HCT116 (cell line): Measurements from ENCODE around the gene WDR44. TPM values are rescaled to one million over a fixed set of nuclear protein-coding genes. Genes with fewer than 3 reads are reported as not detected.

ENCODE experiments used
- ATAC-seq: fragments of 200-7000 bp; cut with Tn5 transposase; 2 replicates; pipeline ENCODE4 v1.9.1; 2020; ENCODE audit warnings: mild to moderate bottlenecking, moderate library complexity
- BruUV-seq: library from RNA; stranded (reverse); fragments of 400-500 nt; replicated peaks from 2 replicates; lab custom pipeline; 2021; lab: Mats Ljungman, UMichigan
- CTCF ChIA-PET: fragments of 300-600 bp; sonication (Branson Sonifier 250); formaldehyde crosslinking; loops from one replicate; lab custom pipeline; 2021; ENCODE audit warnings: antibody characterized with exemption; lab: Charles Lee
- POLR2A ChIA-PET: fragments of 300-600, 350-600 bp; sonication (Branson Sonifier 250); formaldehyde crosslinking; loops from one replicate; lab custom pipeline; 2021; ENCODE audit warnings: antibody characterized with exemption; lab: Charles Lee
- RAD21 ChIA-PET, 2 experiments: fragments of 300-600 bp; sonication (Branson Sonifier 250); formaldehyde crosslinking; loops; one replicate each; lab custom pipeline; 2023; ENCODE audit warnings: low total read pairs in 2 of 2; ENCODE audit not compliant: uncharacterized antibody in 2 of 2, unreplicated experiment in 2 of 2, low non-redundant PET in 1 of 2; lab: Charles Lee
- DNase-seq: peaks from one replicate; pipeline ENCODE4 v3.0.0-alpha.2; 2010; ENCODE audit warnings: low read depth, low spot score
- H2AFZ ChIP-seq: fragments of 200-600 bp; shearing (Covaris generic), sonication (generic); 2 replicates; pipeline ENCODE4 v1.6.1; 2017; ENCODE audit warnings: low read depth, mixed run types, mixed read lengths, antibody characterized with exemption, low read length; ENCODE audit not compliant: poor library complexity, severe bottlenecking
- H3K27ac ChIP-seq: 2 replicates; pipeline ENCODE4 v1.5.1; 2012; ENCODE audit warnings: low read depth, low read length
- H3K27me3 ChIP-seq: fragments of 200-600 bp; sonication (generic); 2 replicates; pipeline ENCODE4 v1.6.1; 2016; ENCODE audit warnings: mixed run types, low read length, mixed read lengths; ENCODE audit not compliant: insufficient read depth
- H3K36me3 ChIP-seq, 2 experiments: fragments of 200-500 bp in 1 of 2; fragments of 200-600 bp in 1 of 2; sonication (Bioruptor generic) in 1 of 2; sonication (generic) in 1 of 2; 2 replicates each; pipeline versions ENCODE4 v1.5.1 to v1.6.1; 2014 to 2016; ENCODE audit warnings: low read length in 2 of 2, inconsistent platforms in 1 of 2, mixed read lengths in 1 of 2, mixed run types in 1 of 2; ENCODE audit not compliant: insufficient read depth in 2 of 2, control insufficient read depth in 1 of 2
- H3K4me1 ChIP-seq, 2 experiments: fragments of 200-600 bp in 1 of 2; sonication (generic) in 1 of 2; 2 replicates each; pipeline versions ENCODE4 v1.5.1 to v1.6.1; 2012 to 2017; ENCODE audit warnings: low read length in 2 of 2, inconsistent platforms in 1 of 2, mild to moderate bottlenecking in 1 of 2, mixed read lengths in 1 of 2, mixed run types in 1 of 2, moderate library complexity in 1 of 2; ENCODE audit not compliant: insufficient read depth in 2 of 2, control insufficient read depth in 1 of 2
- H3K4me2 ChIP-seq: fragments of 200-600 bp; sonication (generic); 2 replicates; pipeline ENCODE4 v1.6.1; 2017; ENCODE audit warnings: mixed run types, low read length, mixed read lengths
- H3K4me3 ChIP-seq, 2 experiments: fragments of 200-600 bp in 1 of 2; sonication (generic) in 1 of 2; replicated peaks in 1 of 2; 2 replicates each; pipeline ENCODE4 v1.5.1; 2011 to 2016; ENCODE audit warnings: low read length in 2 of 2, control low read depth in 1 of 2, low read depth in 1 of 2, mild to moderate bottlenecking in 1 of 2, mixed read lengths in 1 of 2, mixed run types in 1 of 2
- H3K79me2 ChIP-seq: fragments of 200-600 bp; sonication (generic); 2 replicates; pipeline ENCODE4 v1.6.1; 2017; ENCODE audit warnings: mild to moderate bottlenecking, mixed run types, low read length, moderate library complexity, mixed read lengths; ENCODE audit not compliant: insufficient read depth
- H3K9ac ChIP-seq: fragments of 200-600 bp; sonication (generic); 2 replicates; pipeline ENCODE4 v1.6.1; 2016; ENCODE audit warnings: low read length, mixed read lengths
- H3K9me2 ChIP-seq: fragments of 200-600 bp; sonication (generic), shearing (Covaris generic); 2 replicates; pipeline ENCODE4 v1.6.1; 2017; ENCODE audit warnings: mixed run types, mild to moderate bottlenecking, moderate library complexity; ENCODE audit not compliant: insufficient read depth
- H3K9me3 ChIP-seq, 2 experiments: fragments of 200-500 bp in 1 of 2; fragments of 200-600 bp in 1 of 2; sonication (Bioruptor generic) in 1 of 2; sonication (generic) in 1 of 2; 2 replicates each; pipeline ENCODE4 v1.6.1; 2014 to 2017; ENCODE audit warnings: low read length in 2 of 2, mixed read lengths in 2 of 2, inconsistent platforms in 1 of 2, low read depth in 1 of 2, mild to moderate bottlenecking in 1 of 2, mixed run types in 1 of 2, moderate library complexity in 1 of 2; ENCODE audit not compliant: control insufficient read depth in 1 of 2, insufficient read depth in 1 of 2
- H4K20me1 ChIP-seq: fragments of 200-600 bp; sonication (generic), shearing (Covaris generic); 2 replicates; pipeline ENCODE4 v1.6.1; 2017; ENCODE audit warnings: mixed run types, mild to moderate bottlenecking, moderate library complexity; ENCODE audit not compliant: insufficient read depth
- CEBPB ChIP-seq: IDR thresholded peaks from 2 replicates; pipeline ENCODE4 v1.6.1; 2012; ENCODE audit warnings: low read depth
- EGR1 ChIP-seq: IDR thresholded peaks from 2 replicates; pipeline ENCODE4 v1.6.1; 2012; ENCODE audit warnings: low read depth
- ELF1 ChIP-seq: IDR thresholded peaks from 2 replicates; pipeline ENCODE4 v1.6.1; 2012; ENCODE audit warnings: low read depth, borderline replicate concordance
- EZH2 ChIP-seq: fragments of 200-600 bp; sonication (generic); IDR thresholded peaks from 2 replicates; pipeline ENCODE4 v1.6.1; 2017; ENCODE audit warnings: antibody characterized with exemption, mixed run types
- EZH2phosphoT487 ChIP-seq: fragments of 200-600 bp; IDR thresholded peaks from 2 replicates; pipeline ENCODE4 v1.6.1; 2018; ENCODE audit warnings: antibody characterized with exemption, borderline replicate concordance
- FOSL1 ChIP-seq: IDR thresholded peaks from 2 replicates; pipeline ENCODE4 v1.6.1; 2012; ENCODE audit warnings: low read depth
- JUND ChIP-seq: IDR thresholded peaks from 2 replicates; pipeline ENCODE4 v1.6.1; 2012
- POLR2A ChIP-seq: IDR thresholded peaks from 2 replicates; pipeline ENCODE4 v1.7.0; 2011; ENCODE audit warnings: borderline replicate concordance; ENCODE audit not compliant: insufficient read depth, insufficient read length; ENCODE audit errors: extremely low read depth
- SP1 ChIP-seq: IDR thresholded peaks from 2 replicates; pipeline ENCODE4 v1.6.1; 2012; ENCODE audit warnings: low read depth
- SRF ChIP-seq: IDR thresholded peaks from 2 replicates; pipeline ENCODE4 v1.6.1; 2012; ENCODE audit warnings: low read depth
- TCF7L2 ChIP-seq: IDR thresholded peaks from 2 replicates; pipeline ENCODE4 v1.7.0; 2011; ENCODE audit warnings: borderline replicate concordance, inconsistent platforms; ENCODE audit not compliant: insufficient read depth, insufficient read length; ENCODE audit errors: extremely low read depth
- ZFX ChIP-seq: fragments of 450-650 bp; IDR thresholded peaks from 2 replicates; pipeline ENCODE4 v1.6.1; 2017
- ZNF274 ChIP-seq: fragments of 200-500 bp; sonication (Bioruptor generic); IDR thresholded peaks from 2 replicates; pipeline ENCODE4 v1.6.1; 2014; ENCODE audit warnings: mild to moderate bottlenecking, low read depth, low read length, inconsistent platforms
- intact Hi-C: fragments of 100-400 bp; cut with micrococcal nuclease; formaldehyde crosslinking; loops from 2 replicates; pipeline ENCODE4 v1.10.0; 2022
- total RNA-seq: library from RNA; stranded (reverse); gene quantifications from one replicate; pipeline ENCODE4 v1.2.1, GENCODE V29; 2021; ENCODE audit not compliant: unreplicated experiment
- TF ChIP-seq, protein P1 (sequence below): IDR thresholded peaks from 2 replicates; pipeline ENCODE4 v1.6.1; 2012
- TF ChIP-seq, protein P2 (sequence below): IDR thresholded peaks from 2 replicates; pipeline ENCODE4 v1.6.1; 2012; ENCODE audit warnings: low read depth
- TF ChIP-seq, protein P3 (sequence below), 3 experiments: fragments of 200-600 bp in 1 of 3; sonication (generic) in 1 of 3; IDR thresholded peaks in 2 of 3; conservative IDR thresholded peaks in 1 of 3; 2 replicates each; pipeline ENCODE4 v1.5.1; 2012 to 2017; ENCODE audit warnings: low read depth in 2 of 3, low read length in 2 of 3, antibody characterized with exemption in 1 of 3, borderline replicate concordance in 1 of 3, control low read depth in 1 of 3, mild to moderate bottlenecking in 1 of 3, mixed read lengths in 1 of 3, mixed run types in 1 of 3, moderate library complexity in 1 of 3; ENCODE audit not compliant: insufficient read depth in 1 of 3

Gene WDR44
- total RNA-seq, 1 experiment from 2014 or later = 12.2 TPM

DNA sequence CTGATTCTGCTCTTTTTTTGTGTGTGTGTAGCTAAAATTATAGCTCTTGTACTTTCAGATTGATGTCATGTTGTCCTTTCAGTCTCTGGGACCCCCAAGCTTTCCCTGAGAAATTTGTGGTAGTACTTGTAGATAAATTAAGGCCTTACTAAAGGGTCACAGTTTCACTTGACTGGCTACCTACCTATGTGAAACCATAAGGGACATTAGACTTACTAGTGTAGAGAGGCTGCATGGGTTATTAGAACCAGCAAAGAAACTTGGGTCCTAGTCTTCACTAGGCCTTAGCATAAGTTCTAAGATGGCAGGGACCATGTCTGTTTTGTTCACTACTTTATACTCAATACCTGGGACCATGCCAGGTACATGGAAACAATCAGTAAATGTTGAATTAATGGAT lies 21.4 kb downstream of the WDR44 start:
- no peaks in the 10 kb centered on the region for H3K27me3 ChIP-seq
- RAD21 ChIA-PET = no interaction called here
- H3K9me2 ChIP-seq = no peaks in the 10 kb centered on the region
- no peak overlapping the region for H3K27ac ChIP-seq
- H3K9me3 ChIP-seq = no peaks in the 10 kb centered on the region
- H3K36me3 ChIP-seq = no peaks in the 10 kb centered on the region
- no peaks in the 10 kb centered on the region for H3K4me1 ChIP-seq
- no peak overlapping the region for H3K4me2 ChIP-seq
- no TSS peak for BruUV-seq
- CTCF ChIA-PET = no interaction called here
- no peak overlapping the region for H3K4me3 ChIP-seq
- peaks cover 9% of the 10 kb centered on the region; the same call in 1 of the 2 replicates for H3K79me2 ChIP-seq
- ATAC-seq (no peak), DNase-seq (no peak)
- H3K9ac ChIP-seq = no peak overlapping the region
- TF ChIP-seq CEBPB (no peak), EGR1 (no peak), FOSL1 (no peak), TCF7L2 (no peak), JUND (no peak), EZH2phosphoT487 (no peak), ELF1 (no peak), SRF (no peak), EZH2 (no peak)
- TF ChIP-seq, protein P1, sequence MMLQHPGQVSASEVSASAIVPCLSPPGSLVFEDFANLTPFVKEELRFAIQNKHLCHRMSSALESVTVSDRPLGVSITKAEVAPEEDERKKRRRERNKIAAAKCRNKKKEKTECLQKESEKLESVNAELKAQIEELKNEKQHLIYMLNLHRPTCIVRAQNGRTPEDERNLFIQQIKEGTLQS = no peak
- no peak overlapping the region for H2AFZ ChIP-seq
- no peaks in the 10 kb centered on the region for H4K20me1 ChIP-seq
- intact Hi-C loops = no loop called here
- POLR2A ChIA-PET = no interaction called here

- CTCF ChIA-PET = no interaction called here
- TF ChIP-seq ELF1 (no peak), POLR2A (no peak), ZFX (no peak), SP1 (no peak), ZNF274 (no peak), SRF (no peak), JUND (no peak)
- TF ChIP-seq, protein P1 = no peak
- TF ChIP-seq, protein P2, sequence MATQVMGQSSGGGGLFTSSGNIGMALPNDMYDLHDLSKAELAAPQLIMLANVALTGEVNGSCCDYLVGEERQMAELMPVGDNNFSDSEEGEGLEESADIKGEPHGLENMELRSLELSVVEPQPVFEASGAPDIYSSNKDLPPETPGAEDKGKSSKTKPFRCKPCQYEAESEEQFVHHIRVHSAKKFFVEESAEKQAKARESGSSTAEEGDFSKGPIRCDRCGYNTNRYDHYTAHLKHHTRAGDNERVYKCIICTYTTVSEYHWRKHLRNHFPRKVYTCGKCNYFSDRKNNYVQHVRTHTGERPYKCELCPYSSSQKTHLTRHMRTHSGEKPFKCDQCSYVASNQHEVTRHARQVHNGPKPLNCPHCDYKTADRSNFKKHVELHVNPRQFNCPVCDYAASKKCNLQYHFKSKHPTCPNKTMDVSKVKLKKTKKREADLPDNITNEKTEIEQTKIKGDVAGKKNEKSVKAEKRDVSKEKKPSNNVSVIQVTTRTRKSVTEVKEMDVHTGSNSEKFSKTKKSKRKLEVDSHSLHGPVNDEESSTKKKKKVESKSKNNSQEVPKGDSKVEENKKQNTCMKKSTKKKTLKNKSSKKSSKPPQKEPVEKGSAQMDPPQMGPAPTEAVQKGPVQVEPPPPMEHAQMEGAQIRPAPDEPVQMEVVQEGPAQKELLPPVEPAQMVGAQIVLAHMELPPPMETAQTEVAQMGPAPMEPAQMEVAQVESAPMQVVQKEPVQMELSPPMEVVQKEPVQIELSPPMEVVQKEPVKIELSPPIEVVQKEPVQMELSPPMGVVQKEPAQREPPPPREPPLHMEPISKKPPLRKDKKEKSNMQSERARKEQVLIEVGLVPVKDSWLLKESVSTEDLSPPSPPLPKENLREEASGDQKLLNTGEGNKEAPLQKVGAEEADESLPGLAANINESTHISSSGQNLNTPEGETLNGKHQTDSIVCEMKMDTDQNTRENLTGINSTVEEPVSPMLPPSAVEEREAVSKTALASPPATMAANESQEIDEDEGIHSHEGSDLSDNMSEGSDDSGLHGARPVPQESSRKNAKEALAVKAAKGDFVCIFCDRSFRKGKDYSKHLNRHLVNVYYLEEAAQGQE = no peak
- TF ChIP-seq, protein P3, sequence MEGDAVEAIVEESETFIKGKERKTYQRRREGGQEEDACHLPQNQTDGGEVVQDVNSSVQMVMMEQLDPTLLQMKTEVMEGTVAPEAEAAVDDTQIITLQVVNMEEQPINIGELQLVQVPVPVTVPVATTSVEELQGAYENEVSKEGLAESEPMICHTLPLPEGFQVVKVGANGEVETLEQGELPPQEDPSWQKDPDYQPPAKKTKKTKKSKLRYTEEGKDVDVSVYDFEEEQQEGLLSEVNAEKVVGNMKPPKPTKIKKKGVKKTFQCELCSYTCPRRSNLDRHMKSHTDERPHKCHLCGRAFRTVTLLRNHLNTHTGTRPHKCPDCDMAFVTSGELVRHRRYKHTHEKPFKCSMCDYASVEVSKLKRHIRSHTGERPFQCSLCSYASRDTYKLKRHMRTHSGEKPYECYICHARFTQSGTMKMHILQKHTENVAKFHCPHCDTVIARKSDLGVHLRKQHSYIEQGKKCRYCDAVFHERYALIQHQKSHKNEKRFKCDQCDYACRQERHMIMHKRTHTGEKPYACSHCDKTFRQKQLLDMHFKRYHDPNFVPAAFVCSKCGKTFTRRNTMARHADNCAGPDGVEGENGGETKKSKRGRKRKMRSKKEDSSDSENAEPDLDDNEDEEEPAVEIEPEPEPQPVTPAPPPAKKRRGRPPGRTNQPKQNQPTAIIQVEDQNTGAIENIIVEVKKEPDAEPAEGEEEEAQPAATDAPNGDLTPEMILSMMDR (IDR thresholded peaks at IDR 0.05 in 2 of 3, conservative IDR thresholded peaks at IDR 0.05 in 1 of 3; ENCODE audit: borderline replicate concordance in 1 of 3, insufficient read depth in 1 of 3, low read depth in 2 of 3, low read length in 2 of 3) = no peak
These were observed 22.5 kb downstream of the WDR44 start for GRCh38 chrX:118368398-118368797.

More at GRCh38 chrX:118368398-118368797, 22.5 kb downstream of the WDR44 start:
- RAD21 ChIA-PET = no interaction called here
- Histone ChIP-seq H2AFZ (no peak overlapping the region), H3K4me3 (no peak overlapping the region), H3K79me2 (peaks cover 4% of the 10 kb centered on the region; the same call in 1 of the 2 replicates), H3K9me3 (no peaks in the 10 kb centered on the region), H3K36me3 (no peaks in the 10 kb centered on the region), H3K9ac (no peak overlapping the region), H3K9me2 (no peaks in the 10 kb centered on the region), H3K27me3 (no peaks in the 10 kb centered on the region), H3K27ac (no peak overlapping the region), H3K4me2 (no peak overlapping the region), H3K4me1 (no peaks in the 10 kb centered on the region), H4K20me1 (no peaks in the 10 kb centered on the region)
- ATAC-seq (no peak), DNase-seq (no peak)
- POLR2A ChIA-PET = interaction anchor here (0.7 kb wide), 1 partner anchor 19 kb away, joined by 3 read pairs; no protein-coding TSS in a partner anchor
- BruUV-seq = no TSS peak
- intact Hi-C loops = no loop called here
